ENCODE measurements around the gene RUNX1. TPM values are rescaled to one million over a fixed set of nuclear protein-coding genes. Genes with fewer than 3 reads are reported as not detected.

RUNX1 gene
- total and polyA plus RNA-seq, 2 of the 13 experiments (the other 11 are each of a cell fraction or from before 2014, with no cell fraction given) = 5.4 to 6.4 TPM

DNA sequence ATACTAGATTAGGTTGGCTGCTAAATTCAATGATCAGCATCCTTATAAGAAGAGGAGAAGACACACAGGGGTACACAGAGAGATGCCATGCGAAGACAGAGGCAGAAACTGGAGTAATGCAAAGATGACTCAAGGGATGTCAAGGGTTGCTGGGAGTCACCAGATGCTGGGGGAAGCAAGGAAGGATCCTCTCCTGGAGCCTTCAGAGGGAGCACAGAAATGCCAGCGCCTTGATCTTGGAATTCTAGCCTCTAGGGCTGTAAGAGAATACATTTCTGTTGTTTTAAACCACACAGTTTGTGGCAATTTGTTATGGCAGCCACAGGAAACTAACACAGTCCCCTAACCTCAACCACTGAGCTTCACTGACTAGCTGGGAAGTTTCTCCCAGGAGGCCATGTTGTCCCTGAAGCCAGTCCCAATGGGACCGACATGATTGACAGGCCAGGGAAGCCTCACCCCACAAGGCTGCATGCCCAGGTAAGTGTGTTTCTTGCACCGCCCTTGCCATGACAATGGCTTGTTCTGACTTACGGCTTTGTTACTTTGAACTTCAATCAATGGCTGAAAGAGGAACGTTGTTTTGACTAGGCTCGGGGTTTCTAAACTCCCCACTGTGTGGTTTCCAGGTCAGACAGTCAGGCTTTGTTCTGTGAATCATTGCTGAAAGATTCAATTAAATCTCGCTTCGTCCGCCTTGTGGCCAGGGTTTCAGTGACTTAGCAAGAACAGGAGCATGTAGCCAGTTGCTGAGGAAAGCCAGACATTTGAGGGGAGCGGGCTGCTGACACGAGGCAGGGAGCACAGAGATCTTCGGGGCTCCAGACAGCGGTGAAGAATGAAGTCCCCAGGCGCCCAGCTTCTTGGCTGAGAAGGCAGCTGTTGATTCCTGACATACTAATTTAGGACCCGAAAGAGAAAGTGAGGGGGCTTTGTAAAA lies 62.3 kb downstream of the RUNX1 start (continued):
- TF ChIP-seq, protein P1, sequence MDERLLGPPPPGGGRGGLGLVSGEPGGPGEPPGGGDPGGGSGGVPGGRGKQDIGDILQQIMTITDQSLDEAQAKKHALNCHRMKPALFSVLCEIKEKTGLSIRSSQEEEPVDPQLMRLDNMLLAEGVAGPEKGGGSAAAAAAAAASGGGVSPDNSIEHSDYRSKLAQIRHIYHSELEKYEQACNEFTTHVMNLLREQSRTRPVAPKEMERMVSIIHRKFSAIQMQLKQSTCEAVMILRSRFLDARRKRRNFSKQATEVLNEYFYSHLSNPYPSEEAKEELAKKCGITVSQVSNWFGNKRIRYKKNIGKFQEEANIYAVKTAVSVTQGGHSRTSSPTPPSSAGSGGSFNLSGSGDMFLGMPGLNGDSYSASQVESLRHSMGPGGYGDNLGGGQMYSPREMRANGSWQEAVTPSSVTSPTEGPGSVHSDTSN (CRISPR knock-in tag; IDR thresholded peaks at IDR 0.05) = peak; percentile 85
- TF ChIP-seq DZIP1 (CRISPR knock-in tag; IDR thresholded peaks at IDR 0.05) (no peak), KMT2A (CRISPR knock-in tag; IDR thresholded peaks at IDR 0.05) (no peak), CCAR2 (optimal IDR thresholded peaks at IDR 0.05; ENCODE audit: low read depth, low read length) (no peak), MXD4 (CRISPR knock-in tag; IDR thresholded peaks at IDR 0.05) (no peak), JARID2 (CRISPR knock-in tag; IDR thresholded peaks at IDR 0.05; ENCODE audit: insufficient replicate concordance) (no peak), PRMT3 (CRISPR knock-in tag; IDR thresholded peaks at IDR 0.05; ENCODE audit: borderline replicate concordance, low read depth) (no peak), SYNCRIP (IDR thresholded peaks at IDR 0.05; ENCODE audit: insufficient read depth, low read depth, low read length) (no peak), TBL1XR1 (IDR thresholded peaks at IDR 0.05; ENCODE audit: borderline replicate concordance, low read length, partially characterized antibody) (no peak), DR1 (CRISPR knock-in tag; IDR thresholded peaks at IDR 0.05) (no peak), TBP (CRISPR knock-in tag; IDR thresholded peaks at IDR 0.05) (no peak), ZNF451 (CRISPR knock-in tag; IDR thresholded peaks at IDR 0.05) (no peak), RAD21 (CRISPR knock-in tag; IDR thresholded peaks at IDR 0.05) (no peak), JUN (CRISPR knock-in tag; IDR thresholded peaks at IDR 0.05) (no peak), ASH2L (IDR thresholded peaks at IDR 0.05; ENCODE audit: insufficient read length, low read depth, low read length) (peak; percentile 18), ZNF781 (CRISPR knock-in tag; IDR thresholded peaks at IDR 0.05; ENCODE audit: borderline replicate concordance, not compliant biosample characterization) (no peak), MLLT10 (CRISPR knock-in tag; IDR thresholded peaks at IDR 0.05) (no peak), ZNF577 (CRISPR knock-in tag; IDR thresholded peaks at IDR 0.05; ENCODE audit: borderline replicate concordance, low read depth) (no peak), MYNN (CRISPR knock-in tag; IDR thresholded peaks at IDR 0.05; ENCODE audit: low read depth) (no peak)
- TF ChIP-seq, protein P2, sequence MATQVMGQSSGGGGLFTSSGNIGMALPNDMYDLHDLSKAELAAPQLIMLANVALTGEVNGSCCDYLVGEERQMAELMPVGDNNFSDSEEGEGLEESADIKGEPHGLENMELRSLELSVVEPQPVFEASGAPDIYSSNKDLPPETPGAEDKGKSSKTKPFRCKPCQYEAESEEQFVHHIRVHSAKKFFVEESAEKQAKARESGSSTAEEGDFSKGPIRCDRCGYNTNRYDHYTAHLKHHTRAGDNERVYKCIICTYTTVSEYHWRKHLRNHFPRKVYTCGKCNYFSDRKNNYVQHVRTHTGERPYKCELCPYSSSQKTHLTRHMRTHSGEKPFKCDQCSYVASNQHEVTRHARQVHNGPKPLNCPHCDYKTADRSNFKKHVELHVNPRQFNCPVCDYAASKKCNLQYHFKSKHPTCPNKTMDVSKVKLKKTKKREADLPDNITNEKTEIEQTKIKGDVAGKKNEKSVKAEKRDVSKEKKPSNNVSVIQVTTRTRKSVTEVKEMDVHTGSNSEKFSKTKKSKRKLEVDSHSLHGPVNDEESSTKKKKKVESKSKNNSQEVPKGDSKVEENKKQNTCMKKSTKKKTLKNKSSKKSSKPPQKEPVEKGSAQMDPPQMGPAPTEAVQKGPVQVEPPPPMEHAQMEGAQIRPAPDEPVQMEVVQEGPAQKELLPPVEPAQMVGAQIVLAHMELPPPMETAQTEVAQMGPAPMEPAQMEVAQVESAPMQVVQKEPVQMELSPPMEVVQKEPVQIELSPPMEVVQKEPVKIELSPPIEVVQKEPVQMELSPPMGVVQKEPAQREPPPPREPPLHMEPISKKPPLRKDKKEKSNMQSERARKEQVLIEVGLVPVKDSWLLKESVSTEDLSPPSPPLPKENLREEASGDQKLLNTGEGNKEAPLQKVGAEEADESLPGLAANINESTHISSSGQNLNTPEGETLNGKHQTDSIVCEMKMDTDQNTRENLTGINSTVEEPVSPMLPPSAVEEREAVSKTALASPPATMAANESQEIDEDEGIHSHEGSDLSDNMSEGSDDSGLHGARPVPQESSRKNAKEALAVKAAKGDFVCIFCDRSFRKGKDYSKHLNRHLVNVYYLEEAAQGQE (IDR thresholded peaks at IDR 0.05; ENCODE audit: borderline replicate concordance in 1 of 2, low read depth in 1 of 2, low read length in 2 of 2) = no peak

All from HepG2 (cell line).